Neural progenitor cell (in vitro differentiated cells): ENCODE data around the gene EIF5AL1. TPM values are rescaled to one million over a fixed set of nuclear protein-coding genes. Genes with fewer than 3 reads are reported as not detected.
A peak's percentile ranks its signal among the peaks of the same experiment; 100 is the strongest.
"Not testable (repeated sequence)": the region's sequence is repeated elsewhere in the genome, so short reads cannot be mapped to it uniquely, and the experiment has no call there.

Experiments
- DNase-seq: peaks from one replicate; pipeline ENCODE4 v3.0.0-alpha.2; 2016; ENCODE audit warnings: low spot score
- H2AFZ ChIP-seq: fragments of 200-600 bp; sonication (generic); replicated peaks from 2 replicates; pipeline ENCODE4 v1.6.1; 2016; ENCODE audit warnings: antibody characterized with exemption
- H3F3A ChIP-seq: fragments of 200-600 bp; sonication (generic); 2 replicates; pipeline ENCODE4 v1.6.1; 2016; ENCODE audit warnings: antibody characterized with exemption, low read depth
- H3K27ac ChIP-seq: fragments of 200-600 bp; sonication (generic); 2 replicates; pipeline ENCODE4 v1.5.1; 2016; ENCODE audit warnings: mild to moderate bottlenecking
- H3K27me3 ChIP-seq: fragments of 200-600 bp; sonication (generic); 2 replicates; pipeline ENCODE4 v1.6.1; 2016; ENCODE audit warnings: mild to moderate bottlenecking, moderate library complexity
- H3K36me3 ChIP-seq: fragments of 200-600 bp; sonication (generic); 2 replicates; pipeline ENCODE4 v1.5.1; 2016
- H3K4me1 ChIP-seq: fragments of 200-600 bp; sonication (generic); 2 replicates; pipeline ENCODE4 v1.6.1; 2016; ENCODE audit warnings: mixed run types
- H3K4me2 ChIP-seq: fragments of 200-600 bp; sonication (generic); 2 replicates; pipeline ENCODE4 v1.6.1; 2016
- H3K4me3 ChIP-seq: fragments of 200-600 bp; sonication (generic); 2 replicates; pipeline ENCODE4 v1.5.1; 2016
- H3K79me2 ChIP-seq: fragments of 200-600 bp; sonication (generic); 2 replicates; pipeline ENCODE4 v1.6.1; 2016; ENCODE audit warnings: low read depth
- H3K9ac ChIP-seq: fragments of 200-600 bp; sonication (generic); 2 replicates; pipeline ENCODE4 v1.6.1; 2016
- H3K9me3 ChIP-seq: fragments of 200-600 bp; sonication (generic); 2 replicates; pipeline ENCODE4 v1.5.1; 2016; ENCODE audit warnings: low read depth
- H4K20me1 ChIP-seq: fragments of 200-600 bp; sonication (generic); 2 replicates; pipeline ENCODE4 v1.6.1; 2016; ENCODE audit warnings: low read depth
- H3K27ac Mint-ChIP-seq: 3 replicates; pipeline ENCODE4 v1.8.0; 2021; ENCODE audit warnings: mixed read lengths
- H3K27me3 Mint-ChIP-seq: 2 replicates; pipeline ENCODE4 v1.8.0; 2022; ENCODE audit warnings: low read depth, mild to moderate bottlenecking, inconsistent platforms, moderate library complexity, mixed read lengths; ENCODE audit not compliant: insufficient read depth
- H3K36me3 Mint-ChIP-seq: 3 replicates; pipeline ENCODE4 v1.8.0; 2021; ENCODE audit warnings: mixed read lengths
- H3K4me1 Mint-ChIP-seq: 3 replicates; pipeline ENCODE4 v1.8.0; 2021; ENCODE audit warnings: mixed read lengths
- H3K4me3 Mint-ChIP-seq: 3 replicates; pipeline ENCODE4 v1.8.0; 2021; ENCODE audit warnings: mild to moderate bottlenecking, moderate library complexity, mixed read lengths
- H3K9me3 Mint-ChIP-seq: 3 replicates; pipeline ENCODE4 v1.8.0; 2020; ENCODE audit warnings: mixed read lengths
- EZH2 ChIP-seq: fragments of 200-600 bp; sonication (generic); IDR thresholded peaks from 2 replicates; pipeline ENCODE4 v1.6.1; 2017; ENCODE audit warnings: antibody characterized with exemption, mild to moderate bottlenecking, moderate library complexity
- EZH2phosphoT487 ChIP-seq: fragments of 200-600 bp; sonication (generic); IDR thresholded peaks from 2 replicates; pipeline ENCODE4 v1.6.1; 2017; ENCODE audit warnings: antibody characterized with exemption
- total RNA-seq: library from RNA; depleted of rRNA; stranded (reverse); fragments of >200 nt; gene quantifications from 2 replicates; pipeline ENCODE4 v1.2.3, GENCODE V29; 2015; ENCODE audit warnings: low replicate concordance
- TF ChIP-seq, protein P1 (sequence below): fragments of 200-600 bp; sonication (generic); IDR thresholded peaks from 2 replicates; pipeline ENCODE4 v1.5.1; 2017; ENCODE audit warnings: antibody characterized with exemption, mild to moderate bottlenecking

Gene EIF5AL1
- total RNA-seq, 1 donor from 2014 or later, result 0.24 TPM

DNA sequence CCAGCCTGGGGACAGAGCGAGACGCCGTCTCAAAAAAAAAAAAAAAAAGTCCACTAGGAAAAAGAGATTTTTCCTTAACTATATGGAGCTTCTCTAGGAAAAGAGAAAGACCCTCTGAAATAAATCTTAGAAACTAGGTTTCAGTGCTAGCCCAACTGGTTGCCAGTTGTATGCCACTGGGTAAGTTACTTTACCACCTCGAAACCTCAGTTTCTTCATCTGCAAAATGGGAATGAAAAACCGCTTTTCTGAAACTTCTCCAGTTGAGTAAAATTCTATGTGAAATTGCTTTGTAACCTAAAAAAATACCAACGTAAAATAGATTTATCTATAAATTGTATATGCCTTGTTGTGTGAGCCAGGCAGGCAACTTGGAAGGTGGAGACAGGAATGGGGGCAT lies 16.5 kb upstream of the EIF5AL1 start:
- H3K4me3 Mint-ChIP-seq, result no peak overlapping the region
- Histone ChIP-seq H3F3A (no peaks in the 10 kb centered on the region), H3K27me3 (no peaks in the 10 kb centered on the region), H3K36me3 (no peaks in the 10 kb centered on the region), H3K4me1 (no peaks in the 10 kb centered on the region), H3K27ac (no peak overlapping the region), H2AFZ (no peak overlapping the region), H3K4me3 (no peak overlapping the region), H3K9ac (no peak overlapping the region), H3K4me2 (no peak overlapping the region), H3K9me3 (no peaks in the 10 kb centered on the region), H4K20me1 (no peaks in the 10 kb centered on the region), H3K79me2 (no peaks in the 10 kb centered on the region)
- no peak for DNase-seq
- H3K27ac Mint-ChIP-seq, result no peak overlapping the region
- H3K4me1 Mint-ChIP-seq, result peaks cover 8% of the 10 kb centered on the region
- TF ChIP-seq EZH2 (no peak), EZH2phosphoT487 (no peak)
- TF ChIP-seq, protein P1, sequence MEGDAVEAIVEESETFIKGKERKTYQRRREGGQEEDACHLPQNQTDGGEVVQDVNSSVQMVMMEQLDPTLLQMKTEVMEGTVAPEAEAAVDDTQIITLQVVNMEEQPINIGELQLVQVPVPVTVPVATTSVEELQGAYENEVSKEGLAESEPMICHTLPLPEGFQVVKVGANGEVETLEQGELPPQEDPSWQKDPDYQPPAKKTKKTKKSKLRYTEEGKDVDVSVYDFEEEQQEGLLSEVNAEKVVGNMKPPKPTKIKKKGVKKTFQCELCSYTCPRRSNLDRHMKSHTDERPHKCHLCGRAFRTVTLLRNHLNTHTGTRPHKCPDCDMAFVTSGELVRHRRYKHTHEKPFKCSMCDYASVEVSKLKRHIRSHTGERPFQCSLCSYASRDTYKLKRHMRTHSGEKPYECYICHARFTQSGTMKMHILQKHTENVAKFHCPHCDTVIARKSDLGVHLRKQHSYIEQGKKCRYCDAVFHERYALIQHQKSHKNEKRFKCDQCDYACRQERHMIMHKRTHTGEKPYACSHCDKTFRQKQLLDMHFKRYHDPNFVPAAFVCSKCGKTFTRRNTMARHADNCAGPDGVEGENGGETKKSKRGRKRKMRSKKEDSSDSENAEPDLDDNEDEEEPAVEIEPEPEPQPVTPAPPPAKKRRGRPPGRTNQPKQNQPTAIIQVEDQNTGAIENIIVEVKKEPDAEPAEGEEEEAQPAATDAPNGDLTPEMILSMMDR, result no peak
- H3K27me3 Mint-ChIP-seq, result peaks cover 15% of the 10 kb centered on the region
- H3K9me3 Mint-ChIP-seq, result peaks cover 4% of the 10 kb centered on the region
- H3K36me3 Mint-ChIP-seq, result no peaks in the 10 kb centered on the region

DNA sequence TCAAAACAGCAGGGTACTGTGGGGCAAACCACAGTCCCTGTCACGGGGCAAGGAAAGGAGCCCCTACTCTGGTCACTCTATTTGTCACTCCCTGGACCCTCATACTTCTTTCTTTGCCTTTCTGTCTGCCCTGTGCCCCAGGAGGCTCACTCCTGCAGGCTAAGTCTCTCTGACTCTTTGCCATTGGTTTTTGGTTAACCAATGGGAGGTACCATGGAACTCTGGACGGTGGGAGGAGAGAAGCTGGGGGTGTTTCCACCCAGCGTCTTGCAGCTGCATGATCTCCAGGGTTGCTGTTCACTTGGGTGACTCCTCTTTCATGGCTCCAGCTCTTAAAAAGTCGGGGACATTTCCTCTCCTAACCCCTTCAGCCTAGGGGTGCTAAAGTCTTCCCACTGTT lies 15.4 kb upstream of the EIF5AL1 start:
- H3K27ac ChIP-seq, result no peak overlapping the region

DNA sequence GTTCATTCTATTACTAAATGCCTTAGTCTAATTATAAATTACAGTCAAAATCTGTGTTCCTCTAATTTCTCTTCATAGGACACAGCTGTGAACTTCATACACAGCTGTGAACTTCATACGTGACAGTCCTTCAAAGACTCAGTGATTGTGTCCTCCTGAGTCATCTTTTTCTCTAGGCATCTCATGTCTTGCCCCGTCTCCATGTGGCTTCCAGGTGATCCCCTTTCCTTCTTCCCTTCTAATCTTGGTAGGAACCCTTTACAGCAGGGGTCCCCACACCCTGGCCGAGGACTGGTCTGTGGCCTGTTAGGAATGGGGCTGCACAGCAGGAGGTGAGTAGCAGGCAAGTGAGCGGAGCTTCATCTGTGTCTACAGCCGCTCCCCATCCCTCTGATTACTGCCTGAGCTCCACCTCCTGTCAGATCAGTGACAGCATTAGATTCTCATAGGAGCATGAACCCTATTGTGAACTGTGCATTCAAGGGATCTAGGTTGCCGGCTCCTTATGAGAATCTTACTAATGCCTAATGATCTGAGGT lies 14.0 kb upstream of the EIF5AL1 start:
- no peaks in the 10 kb centered on the region for H3K9me3 ChIP-seq
- H3K4me1 ChIP-seq, result peaks cover 6% of the 10 kb centered on the region
- H3K27ac ChIP-seq, result no peak overlapping the region
- H3K4me3 ChIP-seq, result no peak overlapping the region
- H3K27me3 ChIP-seq, result no peaks in the 10 kb centered on the region
- TF ChIP-seq EZH2 (no peak), EZH2phosphoT487 (no peak)
- TF ChIP-seq, protein P1, result no peak
- Mint-ChIP-seq H3K9me3 (peaks cover 4% of the 10 kb centered on the region), H3K27me3 (peaks cover 15% of the 10 kb centered on the region), H3K4me3 (no peak overlapping the region), H3K36me3 (no peaks in the 10 kb centered on the region), H3K4me1 (peaks cover 15% of the 10 kb centered on the region), H3K27ac (no peak overlapping the region)
- H3K4me2 ChIP-seq, result no peak overlapping the region
- no peak for DNase-seq
- no peaks in the 10 kb centered on the region for H3K79me2 ChIP-seq
- H3K9ac ChIP-seq, result no peak overlapping the region
- no peaks in the 10 kb centered on the region for H3F3A ChIP-seq
- no peaks in the 10 kb centered on the region for H4K20me1 ChIP-seq
- no peak overlapping the region for H2AFZ ChIP-seq
- no peaks in the 10 kb centered on the region for H3K36me3 ChIP-seq

More for the DNA sequence above, 15.4 kb upstream of the EIF5AL1 start:
- H3K36me3 ChIP-seq, result no peaks in the 10 kb centered on the region
- no peaks in the 10 kb centered on the region for H4K20me1 ChIP-seq
- H3K4me1 ChIP-seq, result no peaks in the 10 kb centered on the region
- no peak overlapping the region for H2AFZ ChIP-seq
- TF ChIP-seq EZH2, result no peak
- H3K9ac ChIP-seq, result no peak overlapping the region
- Mint-ChIP-seq H3K4me3 (no peak overlapping the region), H3K27ac (no peak overlapping the region), H3K9me3 (peaks cover 4% of the 10 kb centered on the region), H3K36me3 (no peaks in the 10 kb centered on the region), H3K27me3 (peaks cover 15% of the 10 kb centered on the region), H3K4me1 (peaks cover 4% of the 10 kb centered on the region)
- H3K9me3 ChIP-seq, result no peaks in the 10 kb centered on the region
- DNase-seq, result no peak
- no peak overlapping the region for H3K4me3 ChIP-seq
- H3F3A ChIP-seq, result no peaks in the 10 kb centered on the region
- no peaks in the 10 kb centered on the region for H3K79me2 ChIP-seq
- no peak overlapping the region for H3K4me2 ChIP-seq
- H3K27me3 ChIP-seq, result no peaks in the 10 kb centered on the region

DNA sequence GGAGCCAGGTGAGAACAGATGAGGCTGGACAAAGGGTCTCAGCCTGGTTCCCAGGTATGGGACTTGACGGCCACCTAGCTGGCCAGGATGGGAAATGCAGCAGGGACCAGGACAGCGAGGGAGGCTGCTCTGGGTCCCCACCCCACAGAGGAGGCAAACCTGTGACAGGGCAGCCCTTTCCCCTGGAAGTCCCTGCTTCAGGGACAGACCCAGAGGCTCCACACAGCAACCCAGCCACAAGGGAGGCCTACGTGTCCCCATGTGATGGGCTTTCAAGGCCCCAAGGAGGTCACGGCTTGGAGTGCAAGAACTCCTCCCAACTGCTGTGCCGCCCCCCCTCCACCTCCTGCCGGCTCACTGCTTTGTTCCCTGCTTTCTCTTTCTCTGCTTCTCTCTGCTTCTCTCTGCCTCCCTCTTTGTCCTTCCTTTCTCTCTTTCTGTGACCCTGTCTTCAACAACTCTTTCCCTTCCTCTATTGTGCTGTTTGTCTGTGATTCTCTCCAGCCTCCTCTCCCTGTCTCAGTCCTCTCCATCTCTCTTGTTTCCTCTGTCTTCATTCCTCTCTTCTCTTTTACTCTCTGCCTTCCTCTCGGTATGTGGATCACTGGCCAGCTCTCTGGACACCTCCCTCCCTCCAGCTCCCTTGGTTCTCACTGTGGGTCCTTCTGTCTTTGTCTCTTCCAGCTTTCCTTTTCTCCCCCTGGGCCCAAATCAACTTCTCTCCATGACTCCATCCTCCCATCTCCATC lies 9.6 kb upstream of the EIF5AL1 start:
- Mint-ChIP-seq H3K4me1 (peaks cover 16% of the 10 kb centered on the region), H3K36me3 (no peaks in the 10 kb centered on the region), H3K4me3 (no peak overlapping the region), H3K9me3 (peaks cover 6% of the 10 kb centered on the region), H3K27me3 (peaks cover 2% of the 10 kb centered on the region), H3K27ac (peak overlapping the region; percentile 1)
- Histone ChIP-seq H3K36me3 (no peaks in the 10 kb centered on the region), H3K9ac (no peak overlapping the region), H3K79me2 (no peaks in the 10 kb centered on the region), H4K20me1 (no peaks in the 10 kb centered on the region), H3K9me3 (no peaks in the 10 kb centered on the region), H3K27me3 (peaks cover 24% of the 10 kb centered on the region), H3K4me3 (no peak overlapping the region), H3K27ac (no peak overlapping the region), H2AFZ (peak overlapping the region; percentile 92), H3K4me2 (peak overlapping the region; percentile 63), H3F3A (no peaks in the 10 kb centered on the region), H3K4me1 (peaks cover 6% of the 10 kb centered on the region)
- TF ChIP-seq, protein P1, result peak; percentile 60
- TF ChIP-seq EZH2, result no peak
- peak; percentile 66 for DNase-seq

DNA sequence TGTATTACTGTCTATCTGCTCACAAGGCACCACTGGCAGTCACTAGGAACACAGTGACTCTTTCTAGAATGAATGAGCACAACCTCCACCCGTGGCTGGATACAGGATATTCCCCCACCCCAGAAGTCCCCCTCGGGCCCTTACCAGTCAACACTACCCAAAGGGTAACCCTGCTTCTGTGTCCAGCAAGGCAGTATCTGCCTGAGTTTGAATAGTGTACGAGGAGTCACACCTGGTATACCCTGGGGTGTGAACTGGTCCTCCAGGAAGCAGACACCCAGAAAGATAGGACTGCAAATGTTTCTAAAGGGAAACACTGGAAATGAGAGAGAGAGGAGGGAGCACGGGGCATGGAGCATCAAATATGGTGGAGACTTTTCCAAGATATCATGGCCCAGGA lies 8.5 kb upstream of the EIF5AL1 start:
- not testable (repeated sequence) for H2AFZ ChIP-seq, H3K4me3 Mint-ChIP-seq, H3K9me3 Mint-ChIP-seq, H3K9me3 ChIP-seq, H3K36me3 ChIP-seq, H4K20me1 ChIP-seq, H3K36me3 Mint-ChIP-seq, H3K27ac Mint-ChIP-seq, DNase-seq, H3K27ac ChIP-seq, H3K4me3 ChIP-seq, H3K9ac ChIP-seq, H3K4me2 ChIP-seq, H3K79me2 ChIP-seq, H3K27me3 Mint-ChIP-seq, H3F3A ChIP-seq, H3K4me1 ChIP-seq
- peaks cover 28% of the 10 kb centered on the region for H3K27me3 ChIP-seq
- peaks cover 12% of the 10 kb centered on the region for H3K4me1 Mint-ChIP-seq
